Fibroblast of villous mesenchyme (primary cell): Measurements from ENCODE around the gene PAFAH1B1. TPM values are rescaled to one million over a fixed set of nuclear protein-coding genes. Genes with fewer than 3 reads are reported as not detected.
"Not testable (repeated sequence)": the region's sequence is repeated elsewhere in the genome, so short reads cannot be mapped to it uniquely, and the experiment has no call there.

Experiments
- DNase-seq: peaks from one replicate; pipeline ENCODE4 v3.0.0-alpha.2; 2010; ENCODE audit warnings: low read depth
- H3K4me3 ChIP-seq: 2 replicates; pipeline ENCODE4 v1.5.1; 2011; ENCODE audit warnings: low read depth, mild to moderate bottlenecking, low read length
- total RNA-seq: library from RNA; depleted of rRNA; stranded (reverse); fragments of >200 nt; gene quantifications from 2 replicates; pipeline ENCODE4 v1.2.3, GENCODE V29; 2012
- TF ChIP-seq, protein P1 (sequence below): IDR thresholded peaks from 2 replicates; pipeline ENCODE4 v1.5.1; 2012; ENCODE audit warnings: low read depth, mild to moderate bottlenecking, low read length; ENCODE audit not compliant: insufficient read depth

The PAFAH1B1 gene
- total RNA-seq, 1 donor = 141 TPM

DNA sequence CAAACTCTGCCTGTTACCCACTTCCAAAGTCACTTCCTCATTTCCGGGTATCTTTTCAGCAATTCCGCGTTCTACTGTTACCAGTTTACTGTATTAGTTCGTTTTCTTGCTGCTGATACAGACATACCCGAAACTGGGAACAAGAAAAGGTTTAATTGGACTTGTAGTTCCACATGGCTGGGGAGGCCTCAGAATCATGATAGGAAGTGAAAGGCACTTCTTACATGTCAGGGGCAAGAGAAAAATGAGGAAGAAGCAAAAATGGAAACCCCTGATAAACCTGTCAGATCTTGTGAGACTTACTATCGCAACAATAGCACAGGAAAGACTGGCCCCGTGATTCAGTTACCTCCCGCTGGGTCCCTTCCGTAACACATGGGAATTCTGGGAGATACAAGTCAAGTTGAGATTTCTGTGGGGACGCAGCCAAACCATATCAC, 30.9 kb downstream of the PAFAH1B1 start:
- no peak overlapping the region for H3K4me3 ChIP-seq
- TF ChIP-seq, protein P1, sequence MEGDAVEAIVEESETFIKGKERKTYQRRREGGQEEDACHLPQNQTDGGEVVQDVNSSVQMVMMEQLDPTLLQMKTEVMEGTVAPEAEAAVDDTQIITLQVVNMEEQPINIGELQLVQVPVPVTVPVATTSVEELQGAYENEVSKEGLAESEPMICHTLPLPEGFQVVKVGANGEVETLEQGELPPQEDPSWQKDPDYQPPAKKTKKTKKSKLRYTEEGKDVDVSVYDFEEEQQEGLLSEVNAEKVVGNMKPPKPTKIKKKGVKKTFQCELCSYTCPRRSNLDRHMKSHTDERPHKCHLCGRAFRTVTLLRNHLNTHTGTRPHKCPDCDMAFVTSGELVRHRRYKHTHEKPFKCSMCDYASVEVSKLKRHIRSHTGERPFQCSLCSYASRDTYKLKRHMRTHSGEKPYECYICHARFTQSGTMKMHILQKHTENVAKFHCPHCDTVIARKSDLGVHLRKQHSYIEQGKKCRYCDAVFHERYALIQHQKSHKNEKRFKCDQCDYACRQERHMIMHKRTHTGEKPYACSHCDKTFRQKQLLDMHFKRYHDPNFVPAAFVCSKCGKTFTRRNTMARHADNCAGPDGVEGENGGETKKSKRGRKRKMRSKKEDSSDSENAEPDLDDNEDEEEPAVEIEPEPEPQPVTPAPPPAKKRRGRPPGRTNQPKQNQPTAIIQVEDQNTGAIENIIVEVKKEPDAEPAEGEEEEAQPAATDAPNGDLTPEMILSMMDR = no peak
- DNase-seq = no peak

DNA sequence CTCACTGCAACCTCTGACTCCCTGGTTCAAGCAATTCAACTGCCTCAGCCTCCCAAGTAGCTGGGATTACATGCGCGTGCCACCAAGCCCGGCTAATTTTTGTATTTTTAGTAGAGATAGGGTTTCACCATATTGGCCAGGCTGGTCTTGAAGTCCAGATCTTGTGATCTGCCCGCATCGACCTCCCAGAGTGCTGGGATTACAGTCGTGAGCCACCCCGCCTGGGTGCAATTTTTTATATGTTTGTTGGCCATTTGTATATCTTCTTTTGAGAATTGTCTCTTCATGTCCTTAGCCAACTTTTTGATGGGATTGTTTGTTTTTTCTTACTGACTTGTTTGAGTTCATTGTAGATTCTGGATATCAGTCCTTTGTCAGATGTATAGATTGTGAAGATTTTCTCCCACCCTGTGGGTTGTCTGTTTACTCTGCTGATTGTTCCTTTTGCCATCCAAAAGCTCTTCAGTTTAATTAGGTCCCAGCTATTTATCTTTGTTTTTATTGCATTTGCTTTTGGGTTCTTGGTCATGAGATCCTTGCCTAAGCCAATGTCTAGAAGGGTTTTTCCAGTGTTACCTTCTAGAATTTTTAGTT, 33.3 kb downstream of the PAFAH1B1 start:
- DNase-seq, H3K4me3 ChIP-seq: not testable (repeated sequence)

DNA sequence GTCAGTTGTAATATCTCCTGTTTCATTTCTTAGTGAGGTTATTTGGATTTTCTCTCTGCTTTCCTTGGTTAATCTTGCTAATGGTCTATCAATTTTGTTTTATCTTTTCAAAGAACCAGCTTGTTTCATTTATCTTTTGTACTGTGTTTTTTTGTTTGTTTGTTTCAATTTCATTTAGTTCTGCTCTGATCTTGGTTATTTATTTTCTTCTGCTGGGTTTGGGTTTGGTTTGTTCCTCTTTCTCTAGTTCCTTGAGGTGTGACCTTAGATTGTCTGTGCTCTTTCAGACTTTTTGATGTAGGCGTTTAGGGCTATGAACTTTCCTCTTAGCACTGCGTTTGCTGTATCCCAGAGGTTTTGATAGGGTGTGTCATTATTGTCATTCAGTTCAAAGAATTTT, 35.5 kb downstream of the PAFAH1B1 start:
- H3K4me3 ChIP-seq, DNase-seq: not testable (repeated sequence)

DNA sequence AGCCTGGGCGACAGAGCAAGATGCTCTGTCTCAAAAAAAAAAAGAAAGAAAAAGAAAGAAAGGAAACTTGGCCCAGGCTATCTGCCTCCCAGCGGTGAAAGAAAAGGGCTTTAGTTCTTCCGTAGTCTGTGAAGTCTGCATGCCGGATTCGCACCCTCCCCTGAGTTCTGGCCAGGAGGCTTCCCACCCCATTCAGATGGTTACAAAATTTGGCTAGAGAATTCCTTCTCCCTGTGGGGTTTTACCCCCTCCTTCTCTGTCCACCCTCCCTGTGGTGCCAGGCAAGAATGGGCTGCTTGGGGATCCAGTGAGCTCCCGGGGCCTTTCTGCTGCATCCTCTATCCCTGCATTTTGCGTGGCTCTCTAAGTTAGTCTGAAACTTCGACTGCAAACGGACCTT, 37.8 kb downstream of the PAFAH1B1 start:
- no peak overlapping the region for H3K4me3 ChIP-seq
- TF ChIP-seq, protein P1 = no peak
- DNase-seq = no peak

DNA sequence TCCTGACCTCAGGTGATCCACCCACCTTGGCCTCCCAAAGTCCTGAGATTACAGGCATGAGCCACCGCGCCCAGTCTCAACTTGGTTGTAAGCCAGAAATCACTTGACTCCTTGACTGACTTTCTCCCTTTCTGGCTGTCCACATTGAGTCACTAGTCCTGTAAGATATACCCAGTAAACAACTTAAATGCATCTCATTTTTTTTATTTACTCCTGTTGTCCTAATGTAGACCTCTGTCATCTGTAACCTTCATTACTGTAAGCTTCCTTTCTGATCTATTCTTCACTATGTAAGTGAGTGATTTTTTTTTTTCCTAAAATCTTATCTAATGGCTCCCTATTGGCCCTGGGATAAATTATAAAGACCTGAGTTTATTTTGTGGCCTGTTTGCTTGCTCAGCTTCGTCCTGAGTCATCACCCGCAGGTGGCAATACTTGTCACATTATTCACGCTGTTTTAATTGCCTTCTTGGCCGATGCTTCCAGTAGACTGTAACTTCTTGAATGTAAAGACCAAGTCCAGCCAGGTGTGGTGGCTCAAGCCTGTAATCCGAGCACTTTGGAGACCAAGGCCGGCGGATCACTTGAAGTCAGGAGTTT, 41.0 kb downstream of the PAFAH1B1 start:
- peak; percentile 40 for DNase-seq
- TF ChIP-seq, protein P1 = no peak
- H3K4me3 ChIP-seq = no peak overlapping the region

DNA sequence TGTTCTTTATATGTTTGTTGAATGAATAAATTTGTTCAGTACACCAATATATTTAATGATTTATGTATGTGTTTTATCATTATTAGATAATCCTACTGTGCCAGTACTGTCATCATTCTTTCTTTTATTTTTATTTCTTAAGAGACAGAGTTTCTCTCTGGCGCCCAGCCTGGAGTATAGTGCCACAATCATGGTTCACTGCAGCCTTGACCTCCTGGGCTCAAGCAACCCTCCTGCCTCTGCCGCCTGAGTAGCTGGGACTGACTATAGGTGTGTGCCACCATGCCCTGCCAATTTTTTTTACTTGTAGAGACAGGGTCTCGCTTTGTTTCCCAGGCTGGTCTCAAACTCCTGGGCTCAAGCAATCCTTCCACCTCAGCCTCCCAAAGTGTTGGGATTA, 41.8 kb downstream of the PAFAH1B1 start:
- H3K4me3 ChIP-seq = no peak overlapping the region
- TF ChIP-seq, protein P1 = no peak
- DNase-seq = no peak

DNA sequence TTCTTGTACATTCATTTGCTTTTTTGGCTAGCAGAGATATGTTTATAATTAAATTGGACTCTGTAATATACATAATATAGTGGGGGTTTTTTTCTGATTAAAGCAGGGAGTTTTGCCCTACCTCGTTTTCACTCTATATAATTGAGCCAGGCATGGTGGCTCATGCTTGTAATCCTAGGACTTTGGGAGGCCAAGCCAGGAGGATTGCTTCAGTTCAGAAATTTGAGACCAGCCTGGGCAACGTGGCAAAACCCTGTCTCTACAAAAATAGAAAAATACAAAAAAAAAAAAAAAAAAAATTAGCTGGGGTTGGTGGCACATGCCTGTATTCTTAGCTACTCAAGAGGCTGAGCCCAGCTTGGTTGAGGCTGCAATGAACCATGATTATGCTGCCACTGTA, 42.2 kb downstream of the PAFAH1B1 start:
- H3K4me3 ChIP-seq = no peak overlapping the region
- no peak for DNase-seq
- TF ChIP-seq, protein P1 = no peak
